H9 (cell line): Measurements from ENCODE around the gene RNASET2. TPM values are rescaled to one million over a fixed set of nuclear protein-coding genes. Genes with fewer than 3 reads are reported as not detected.

Source experiments
- DNase-seq: peaks from one replicate; pipeline ENCODE4 v3.0.0-alpha.2; 2017
- H2AFZ ChIP-seq: one replicate; pipeline ENCODE4 v1.6.1; 2013; ENCODE audit warnings: mild to moderate bottlenecking, low read length, control low read depth, moderate library complexity
- H2AK5ac ChIP-seq: 2 replicates; pipeline ENCODE4 v1.6.1; 2013; ENCODE audit warnings: low read length, control low read depth, mixed read lengths; ENCODE audit not compliant: insufficient read length
- H2BK120ac ChIP-seq: one replicate; pipeline ENCODE4 v1.6.1; 2013; ENCODE audit warnings: low read depth, mild to moderate bottlenecking, low read length, control low read depth, inconsistent platforms; ENCODE audit not compliant: poor library complexity, severe bottlenecking
- H2BK12ac ChIP-seq: 2 replicates; pipeline ENCODE4 v1.6.1; 2013; ENCODE audit warnings: low read length, control low read depth, mixed read lengths, low read depth; ENCODE audit not compliant: insufficient read length
- H2BK15ac ChIP-seq: 2 replicates; pipeline ENCODE4 v1.6.1; 2013; ENCODE audit warnings: low read depth, low read length, control low read depth
- H2BK20ac ChIP-seq: one replicate; pipeline ENCODE4 v1.6.1; 2013; ENCODE audit warnings: low read depth, mild to moderate bottlenecking, low read length, control low read depth, inconsistent platforms; ENCODE audit not compliant: poor library complexity, severe bottlenecking
- H2BK5ac ChIP-seq: 2 replicates; pipeline ENCODE4 v1.6.1; 2013; ENCODE audit warnings: low read length, control low read depth, mixed read lengths; ENCODE audit not compliant: insufficient read length
- H3K14ac ChIP-seq: 2 replicates; pipeline ENCODE4 v1.6.1; 2013; ENCODE audit warnings: low read length, control low read depth; ENCODE audit not compliant: insufficient read depth
- H3K18ac ChIP-seq: 2 replicates; pipeline ENCODE4 v1.6.1; 2013; ENCODE audit warnings: low read depth, mild to moderate bottlenecking, mixed read lengths, low read length, control low read depth; ENCODE audit not compliant: insufficient read length
- H3K23ac ChIP-seq: 2 replicates; pipeline ENCODE4 v1.6.1; 2013; ENCODE audit warnings: low read length, control low read depth, mixed read lengths, low read depth; ENCODE audit not compliant: insufficient read length
- H3K23me2 ChIP-seq: 2 replicates; pipeline ENCODE4 v1.6.1; 2013; ENCODE audit warnings: low read depth, mild to moderate bottlenecking, mixed read lengths, low read length, control low read depth; ENCODE audit not compliant: insufficient read length, poor library complexity, severe bottlenecking
- H3K27ac ChIP-seq: 2 replicates; pipeline ENCODE4 v1.5.1; 2013; ENCODE audit warnings: low read length, control low read depth, mixed read lengths, low read depth; ENCODE audit not compliant: insufficient read length
- H3K27me3 ChIP-seq: 2 replicates; pipeline ENCODE4 v1.6.1; 2013; ENCODE audit warnings: low read length, control low read depth, inconsistent platforms; ENCODE audit not compliant: insufficient read depth
- H3K4ac ChIP-seq: 2 replicates; pipeline ENCODE4 v1.6.1; 2013; ENCODE audit warnings: low read depth, mild to moderate bottlenecking, control low read depth, inconsistent platforms, low read length, moderate library complexity
- H3K4me1 ChIP-seq: 2 replicates; pipeline ENCODE4 v1.6.1; 2013; ENCODE audit warnings: low read length, control low read depth, inconsistent platforms; ENCODE audit not compliant: insufficient read depth
- H3K4me2 ChIP-seq: 2 replicates; pipeline ENCODE4 v1.6.1; 2013; ENCODE audit warnings: low read length, control low read depth, mixed read lengths; ENCODE audit not compliant: insufficient read length, insufficient read depth
- H3K56ac ChIP-seq: 2 replicates; pipeline ENCODE4 v1.6.1; 2013; ENCODE audit warnings: low read depth, mild to moderate bottlenecking, mixed read lengths, low read length, control low read depth; ENCODE audit not compliant: insufficient read length
- H3K79me1 ChIP-seq: 2 replicates; pipeline ENCODE4 v1.6.1; 2013; ENCODE audit warnings: low read depth, mild to moderate bottlenecking, moderate library complexity, low read length, control low read depth, inconsistent platforms; ENCODE audit not compliant: insufficient read depth, poor library complexity, severe bottlenecking
- H3K79me2 ChIP-seq: 2 replicates; pipeline ENCODE4 v1.6.1; 2013; ENCODE audit warnings: low read length, control low read depth, inconsistent platforms; ENCODE audit not compliant: insufficient read depth
- H3K9ac ChIP-seq: 2 replicates; pipeline ENCODE4 v1.6.1; 2013; ENCODE audit warnings: low read length, control low read depth, mixed read lengths; ENCODE audit not compliant: insufficient read length; ENCODE audit errors: extremely low read depth
- H3K9me3 ChIP-seq: one replicate; pipeline ENCODE4 v1.6.1; 2013; ENCODE audit warnings: low read depth, low read length, inconsistent platforms; ENCODE audit not compliant: control insufficient read depth
- H3T11ph ChIP-seq: one replicate; pipeline ENCODE4 v1.6.1; 2013; ENCODE audit warnings: mild to moderate bottlenecking, low read length, control low read depth, inconsistent platforms
- H4K20me1 ChIP-seq: one replicate; pipeline ENCODE4 v1.6.1; 2013; ENCODE audit not compliant: control insufficient read depth, insufficient read length, insufficient read depth
- H4K5ac ChIP-seq: 2 replicates; pipeline ENCODE4 v1.6.1; 2013; ENCODE audit warnings: low read depth, mild to moderate bottlenecking, mixed read lengths, low read length, control low read depth; ENCODE audit not compliant: insufficient read length
- H4K8ac ChIP-seq: replicated peaks from 2 replicates; pipeline ENCODE4 v1.6.1; 2013; ENCODE audit warnings: low read length, control low read depth, mixed read lengths, low read depth; ENCODE audit not compliant: insufficient read length
- H4K91ac ChIP-seq: 2 replicates; pipeline ENCODE4 v1.6.1; 2013; ENCODE audit warnings: low read depth, mild to moderate bottlenecking, moderate library complexity, mixed read lengths, low read length, control low read depth; ENCODE audit not compliant: insufficient read length
- H3K27ac Mint-ChIP-seq, 3 experiments: 2 replicates in 2 of 3; 3 replicates in 1 of 3; pipeline ENCODE4 v1.8.0; 2020 to 2021; ENCODE audit warnings: mixed read lengths in 3 of 3, mild to moderate bottlenecking in 1 of 3, moderate library complexity in 1 of 3
- H3K27me3 Mint-ChIP-seq: 2 replicates; pipeline ENCODE4 v1.8.0; 2021; ENCODE audit warnings: low read depth, mild to moderate bottlenecking, moderate library complexity, mixed read lengths
- H3K36me3 Mint-ChIP-seq, 3 experiments: 2 replicates in 2 of 3; 3 replicates in 1 of 3; pipeline ENCODE4 v1.8.0; 2020 to 2021; ENCODE audit warnings: low read depth in 3 of 3, mixed read lengths in 3 of 3; ENCODE audit not compliant: insufficient read depth in 1 of 3
- H3K4me1 Mint-ChIP-seq, 2 experiments: 2 replicates each; pipeline ENCODE4 v1.8.0; 2020; ENCODE audit warnings: mixed read lengths in 2 of 2
- H3K4me3 Mint-ChIP-seq, 2 experiments: 2 replicates in 1 of 2; 3 replicates in 1 of 2; pipeline ENCODE4 v1.8.0; 2020 to 2021; ENCODE audit warnings: mild to moderate bottlenecking in 2 of 2, mixed read lengths in 2 of 2, moderate library complexity in 1 of 2
- H3K9me3 Mint-ChIP-seq, 2 experiments: 2 replicates in 1 of 2; 3 replicates in 1 of 2; pipeline ENCODE4 v1.8.0; 2020; ENCODE audit warnings: mild to moderate bottlenecking in 2 of 2, mixed read lengths in 2 of 2, moderate library complexity in 1 of 2
- CTCF ChIP-seq: fragments of 200-600 bp; sonication (generic); conservative IDR thresholded peaks from 3 replicates; pipeline ENCODE4 v1.8.0; 2021; ENCODE audit warnings: antibody characterized with exemption, mild to moderate bottlenecking
- WGBS: extraction: QIAGEN DNeasy Blood & Tissue Kit; methylation state at CpG from one replicate; pipeline ENCODE4 v1.1.7; 2013; ENCODE audit warnings: missing lambda C conversion rate, low lambda C conversion rate, mixed read lengths; ENCODE audit not compliant: insufficient read length; ENCODE audit errors: extremely low coverage; 5-methylcytosine and 5-hydroxymethylcytosine counted together
- total RNA-seq: library from RNA; stranded (reverse); gene quantifications from 2 replicates; pipeline ENCODE4 v1.2.1, GENCODE V29; 2021

Gene RNASET2
- total RNA-seq, 1 experiment from 2014 or later: 28.2 TPM

GRCh38 chr6:166960609-166960978 lies 4.2 kb upstream of the RNASET2 start:
- Histone ChIP-seq H3K9me3 (no peaks in the 10 kb centered on the region), H2AK5ac (no peak overlapping the region), H3K27ac (no peak overlapping the region), H4K5ac (no peak overlapping the region), H3K23ac (no peak overlapping the region), H3K14ac (no peak overlapping the region), H3K4ac (no peak overlapping the region), H4K91ac (no peak overlapping the region), H2BK15ac (no peak overlapping the region), H3K79me2 (no peaks in the 10 kb centered on the region), H4K20me1 (no peaks in the 10 kb centered on the region), H3K23me2 (peaks cover 6% of the 10 kb centered on the region), H2BK5ac (no peak overlapping the region), H3K4me1 (no peaks in the 10 kb centered on the region; the same call in 1 of the 2 replicates), H2BK20ac (no peak overlapping the region), H3K18ac (no peak overlapping the region), H3K9ac (no peak overlapping the region), H2BK12ac (no peak overlapping the region), H3T11ph (no peak overlapping the region), H2BK120ac (no peak overlapping the region), H3K79me1 (no peaks in the 10 kb centered on the region), H4K8ac (no peak overlapping the region), H3K27me3 (no peaks in the 10 kb centered on the region), H3K56ac (no peak overlapping the region), H3K4me2 (no peak overlapping the region), H2AFZ (no peak overlapping the region)
- Mint-ChIP-seq H3K27ac (no peak overlapping the region), H3K36me3 (peaks cover 9 to 19% (median 16%) of the 10 kb centered on the region in 3 experiments; a peak in 5 of 7 replicates), H3K9me3 (peaks cover 21 to 27% of the 10 kb centered on the region in 2 experiments), H3K4me1 (peaks cover 21 to 22% of the 10 kb centered on the region in 2 experiments), H3K27me3 (peaks cover 23% of the 10 kb centered on the region), H3K4me3 (no peak overlapping the region)
- no peak for TF ChIP-seq CTCF
- DNase-seq: no peak
- no CpG with 5 or more reads among the region's 3 CpGs for WGBS
